ENCODE measurements around the gene MLLT10.

DNA sequence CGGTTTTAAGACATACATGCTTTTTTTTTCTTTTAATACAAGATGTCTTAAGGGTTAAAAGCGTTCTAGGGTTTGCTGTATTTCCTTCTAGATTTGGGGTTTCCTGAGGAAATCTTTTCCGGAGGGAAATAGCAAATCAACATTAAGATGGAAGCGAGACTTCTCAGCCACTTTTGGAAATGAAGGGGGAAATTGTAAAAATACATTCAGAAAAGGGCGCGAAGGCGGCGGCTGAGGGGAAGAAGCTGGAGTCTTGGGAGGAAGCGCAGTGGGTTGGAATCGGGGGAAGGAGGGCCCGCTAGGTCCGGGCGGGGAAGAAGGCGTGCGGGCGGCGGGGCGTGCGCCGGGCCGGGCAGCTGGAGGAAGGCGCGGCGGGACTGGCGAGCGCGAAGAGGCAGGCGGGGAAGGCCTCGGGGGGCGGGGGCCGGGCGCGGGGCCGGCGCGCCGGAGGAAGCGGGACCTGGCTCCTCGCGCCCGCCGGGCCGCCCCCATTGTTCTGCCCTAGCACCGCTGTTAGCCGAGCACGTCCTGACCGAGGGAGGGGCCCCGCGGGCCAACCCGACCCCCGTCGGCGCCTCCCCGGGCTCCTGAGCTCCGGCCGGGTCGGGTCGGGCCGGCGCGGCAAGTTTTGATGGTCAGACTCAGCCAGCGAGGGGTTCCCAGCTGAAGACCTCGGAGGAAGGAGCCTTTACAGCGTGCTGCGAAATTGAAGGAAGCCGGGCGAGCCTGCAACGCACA is 7.0 kb upstream of the MLLT10 start:
- TF ChIP-seq POLR2AphosphoS5 (IDR thresholded peaks at IDR 0.05; ENCODE audit: low read depth, low read length) = no peak
- TF ChIP-seq TAF1 (IDR thresholded peaks at IDR 0.05; ENCODE audit: borderline replicate concordance, low read depth, low read length) = no peak
- no peak for TF ChIP-seq POLR2A (IDR thresholded peaks at IDR 0.05; ENCODE audit: low read depth, low read length)
